Stimulated activated effector memory CD8-positive, alpha-beta T cell treated with anti-CD3 and anti-CD28 coated beads, Interleukin-12 subunit alpha, Interleukin-12 subunit beta, amount 100 ng/mL, for 72 hours (primary cell): ENCODE measurements around the gene MACROD1.
A peak's percentile ranks its signal among the peaks of the same experiment; 100 is the strongest.

Experiments used
- ATAC-seq: fragments of 150-1000 bp; cut with Tn5 transposase; 2 replicates; pipeline ENCODE4 v1.10.0; 2021
- DNase-seq, 2 donors: peaks; one replicate each; pipeline ENCODE4 v3.0.0; 2021 to 2022; ENCODE audit warnings: low spot score in 2 of 2
- H3K27ac Mint-ChIP-seq: one replicate; pipeline ENCODE4 v1.8.0; 2022; ENCODE audit warnings: mild to moderate bottlenecking, mixed read lengths
- H3K36me3 Mint-ChIP-seq: one replicate; pipeline ENCODE4 v1.8.0; 2022; ENCODE audit warnings: mild to moderate bottlenecking, mixed read lengths
- H3K4me1 Mint-ChIP-seq: one replicate; pipeline ENCODE4 v1.8.0; 2022; ENCODE audit warnings: mixed read lengths
- H3K4me3 Mint-ChIP-seq: one replicate; pipeline ENCODE4 v1.8.0; 2022; ENCODE audit warnings: mild to moderate bottlenecking, mixed read lengths
- H3K9me3 Mint-ChIP-seq: one replicate; pipeline ENCODE4 v1.8.0; 2022; ENCODE audit warnings: mixed read lengths

The MACROD1 gene

GRCh38 chr11:64089915-64090805 lies 75.8 kb downstream of the MACROD1 start:
- Mint-ChIP-seq H3K27ac (peak overlapping the region; percentile 29), H3K36me3 (no peaks in the 10 kb centered on the region), H3K9me3 (no peaks in the 10 kb centered on the region), H3K4me1 (peaks cover 12% of the 10 kb centered on the region), H3K4me3 (no peak overlapping the region)
- ATAC-seq (no peak), DNase-seq (no peak)

GRCh38 chr11:64089493-64089892 lies 76.4 kb downstream of the MACROD1 start:
- Mint-ChIP-seq H3K4me3 (no peak overlapping the region), H3K36me3 (no peaks in the 10 kb centered on the region), H3K4me1 (peaks cover 12% of the 10 kb centered on the region), H3K27ac (peak overlapping the region; percentile 29), H3K9me3 (no peaks in the 10 kb centered on the region)
- DNase-seq (no peak), ATAC-seq (no peak)

GRCh38 chr11:64089027-64089360 lies 76.9 kb downstream of the MACROD1 start:
- Mint-ChIP-seq H3K27ac (peak overlapping the region; percentile 18), H3K4me1 (peaks cover 12% of the 10 kb centered on the region), H3K4me3 (no peak overlapping the region), H3K36me3 (no peaks in the 10 kb centered on the region), H3K9me3 (no peaks in the 10 kb centered on the region)
- ATAC-seq: no peak
- no peak for DNase-seq

GRCh38 chr11:64088162-64089026 lies 77.5 kb downstream of the MACROD1 start:
- Mint-ChIP-seq H3K4me1 (peaks cover 12% of the 10 kb centered on the region), H3K36me3 (no peaks in the 10 kb centered on the region), H3K4me3 (no peak overlapping the region), H3K9me3 (no peaks in the 10 kb centered on the region), H3K27ac (peak overlapping the region; percentile 18)
- no peak for ATAC-seq
- no peak for DNase-seq

- Mint-ChIP-seq H3K4me3 (no peak overlapping the region), H3K36me3 (no peaks in the 10 kb centered on the region), H3K9me3 (no peaks in the 10 kb centered on the region), H3K27ac (no peak overlapping the region), H3K4me1 (peaks cover 6% of the 10 kb centered on the region)
- ATAC-seq (no peak), DNase-seq (no peak)
Observed at GRCh38 chr11:64086258-64087123, 79.4 kb downstream of the MACROD1 start.

- Mint-ChIP-seq H3K36me3 (no peaks in the 10 kb centered on the region), H3K27ac (no peak overlapping the region), H3K4me1 (peaks cover 6% of the 10 kb centered on the region), H3K9me3 (no peaks in the 10 kb centered on the region), H3K4me3 (no peak overlapping the region)
- ATAC-seq (no peak), DNase-seq (no peak)
Observed at GRCh38 chr11:64085906-64086257, 80.0 kb downstream of the MACROD1 start.

- H3K9me3 Mint-ChIP-seq: no peaks in the 10 kb centered on the region
- no peaks in the 10 kb centered on the region for H3K36me3 Mint-ChIP-seq
- ATAC-seq: no peak
- no peak overlapping the region for H3K27ac Mint-ChIP-seq
- H3K4me1 Mint-ChIP-seq: peaks cover 6% of the 10 kb centered on the region
- no peak overlapping the region for H3K4me3 Mint-ChIP-seq
- no peak for DNase-seq
Observed at GRCh38 chr11:64084951-64085710, 80.8 kb downstream of the MACROD1 start.

- Mint-ChIP-seq H3K27ac (no peak overlapping the region), H3K4me3 (no peak overlapping the region), H3K36me3 (no peaks in the 10 kb centered on the region), H3K4me1 (peaks cover 6% of the 10 kb centered on the region), H3K9me3 (no peaks in the 10 kb centered on the region)
- ATAC-seq: no peak
- no peak for DNase-seq
Observed at GRCh38 chr11:64084146-64084950, 81.6 kb downstream of the MACROD1 start.

GRCh38 chr11:64083398-64084080 lies 82.4 kb downstream of the MACROD1 start:
- Mint-ChIP-seq H3K9me3 (no peaks in the 10 kb centered on the region), H3K4me3 (no peak overlapping the region), H3K4me1 (peaks cover 2% of the 10 kb centered on the region), H3K36me3 (no peaks in the 10 kb centered on the region), H3K27ac (no peak overlapping the region)
- ATAC-seq (no peak), DNase-seq (no peak)

GRCh38 chr11:64081745-64082442 lies 84.0 kb downstream of the MACROD1 start:
- ATAC-seq (no peak), DNase-seq (no peak)
- H3K9me3 Mint-ChIP-seq: no peaks in the 10 kb centered on the region
- H3K27ac Mint-ChIP-seq: no peak overlapping the region
- H3K4me3 Mint-ChIP-seq: no peak overlapping the region
- H3K4me1 Mint-ChIP-seq: no peaks in the 10 kb centered on the region
- no peaks in the 10 kb centered on the region for H3K36me3 Mint-ChIP-seq

- Mint-ChIP-seq H3K4me1 (no peaks in the 10 kb centered on the region), H3K9me3 (no peaks in the 10 kb centered on the region), H3K4me3 (no peak overlapping the region), H3K27ac (no peak overlapping the region), H3K36me3 (no peaks in the 10 kb centered on the region)
- DNase-seq (no peak), ATAC-seq (no peak)
Observed at GRCh38 chr11:64080390-64080789, 85.5 kb downstream of the MACROD1 start.

GRCh38 chr11:64078905-64079304 lies 87.0 kb downstream of the MACROD1 start:
- Mint-ChIP-seq H3K36me3 (no peaks in the 10 kb centered on the region), H3K9me3 (no peaks in the 10 kb centered on the region), H3K27ac (no peak overlapping the region), H3K4me1 (peaks cover 6% of the 10 kb centered on the region), H3K4me3 (no peak overlapping the region)
- ATAC-seq: no peak
- DNase-seq: no peak

- no peaks in the 10 kb centered on the region for H3K36me3 Mint-ChIP-seq
- no peak overlapping the region for H3K27ac Mint-ChIP-seq
- ATAC-seq (no peak), DNase-seq (no peak)
- H3K4me3 Mint-ChIP-seq: no peak overlapping the region
- H3K4me1 Mint-ChIP-seq: peaks cover 8% of the 10 kb centered on the region
- no peaks in the 10 kb centered on the region for H3K9me3 Mint-ChIP-seq
Observed at GRCh38 chr11:64078284-64078683, 87.6 kb downstream of the MACROD1 start.
